OCI-LY3 (cell line): Measurements from ENCODE around the gene TRAF3.

Source experiments
- H2AFZ ChIP-seq: fragments of 200-600, 300-600 bp; shearing (Covaris generic); 2 replicates; pipeline ENCODE4 v1.6.0; 2014; ENCODE audit warnings: antibody characterized with exemption, low read depth, low read length
- H3K27ac ChIP-seq: fragments of 200-600, 300-600 bp; sonication (generic); 2 replicates; pipeline ENCODE4 v1.5.1; 2014; ENCODE audit warnings: mild to moderate bottlenecking, low read length, moderate library complexity, mixed read lengths
- H3K27me3 ChIP-seq: fragments of 200-600, 300-600 bp; sonication (generic); 2 replicates; pipeline ENCODE4 v1.6.1; 2014; ENCODE audit warnings: low read depth, low read length, mixed read lengths
- H3K36me3 ChIP-seq: fragments of 200-600, 300-600 bp; sonication (generic); replicated peaks from 2 replicates; pipeline ENCODE3; 2014; ENCODE audit warnings: low read depth, low read length, mixed read lengths
- H3K4me1 ChIP-seq: fragments of 300-600, 200-600 bp; sonication (generic); 2 replicates; pipeline ENCODE4 v1.6.1; 2014; ENCODE audit warnings: low read length, mixed read lengths
- H3K4me2 ChIP-seq: fragments of 200-600, 300-600 bp; sonication (generic); 2 replicates; pipeline ENCODE4 v1.6.1; 2014; ENCODE audit warnings: low read length, mixed read lengths
- H3K4me3 ChIP-seq: fragments of 300-600, 200-600 bp; sonication (generic); 2 replicates; pipeline ENCODE4 v1.5.1; 2014; ENCODE audit warnings: antibody characterized with exemption, mild to moderate bottlenecking, low read length, moderate library complexity
- H3K79me2 ChIP-seq: fragments of 300-600, 200-600 bp; shearing (Covaris generic); 2 replicates; pipeline ENCODE4 v1.6.1; 2014; ENCODE audit warnings: mild to moderate bottlenecking, low read length, mixed read lengths
- H3K9ac ChIP-seq: fragments of 300-600, 200-600 bp; shearing (Covaris generic); 2 replicates; pipeline ENCODE4 v1.6.0; 2014; ENCODE audit warnings: mild to moderate bottlenecking, low read length, moderate library complexity
- H3K9me3 ChIP-seq: fragments of 200-600, 300-600 bp; shearing (Covaris generic); 2 replicates; pipeline ENCODE4 v1.6.1; 2014; ENCODE audit warnings: low read length, mixed read lengths; ENCODE audit not compliant: insufficient read depth
- H4K20me1 ChIP-seq: fragments of 200-600, 300-600 bp; sonication (generic); 2 replicates; pipeline ENCODE4 v1.6.1; 2016; ENCODE audit warnings: low read length, mixed read lengths; ENCODE audit not compliant: insufficient read depth
- CTCF ChIP-seq: fragments of 200-600, 300-600 bp; sonication (generic); IDR thresholded peaks from 2 replicates; pipeline ENCODE4 v1.5.1; 2014; ENCODE audit warnings: antibody characterized with exemption, low read length, low read depth
- EZH2phosphoT487 ChIP-seq: fragments of 200-600 bp; shearing (Covaris generic); IDR thresholded peaks from 2 replicates; pipeline ENCODE4 v1.6.1; 2018; ENCODE audit warnings: antibody characterized with exemption, mixed run types, low read depth

The TRAF3 gene

GRCh38 chr14:102949062-102949800, 172.0 kb downstream of the TRAF3 start:
- Histone ChIP-seq H3K4me2 (peak overlapping the region; percentile 83), H3K36me3 (no peaks in the 10 kb centered on the region), H3K27me3 (no peaks in the 10 kb centered on the region), H3K4me1 (peaks cover 26% of the 10 kb centered on the region), H2AFZ (peak overlapping the region; percentile 70; the same call in 1 of the 2 replicates), H3K9ac (peak overlapping the region; percentile 21; the same call in 1 of the 2 replicates), H3K4me3 (peak overlapping the region; percentile 54), H3K9me3 (no peaks in the 10 kb centered on the region), H4K20me1 (no peaks in the 10 kb centered on the region), H3K27ac (peak overlapping the region; percentile 33; the same call in 1 of the 2 replicates), H3K79me2 (no peaks in the 10 kb centered on the region)
- no peak for TF ChIP-seq EZH2phosphoT487
- TF ChIP-seq CTCF, result no peak

- peak overlapping the region; percentile 70; the same call in 1 of the 2 replicates for H2AFZ ChIP-seq
- peak overlapping the region; percentile 21; the same call in 1 of the 2 replicates for H3K9ac ChIP-seq
- no peaks in the 10 kb centered on the region for H3K36me3 ChIP-seq
- TF ChIP-seq CTCF, result no peak
- TF ChIP-seq EZH2phosphoT487, result no peak
- H3K79me2 ChIP-seq, result no peaks in the 10 kb centered on the region
- peaks cover 26% of the 10 kb centered on the region for H3K4me1 ChIP-seq
- no peaks in the 10 kb centered on the region for H4K20me1 ChIP-seq
- peak overlapping the region; percentile 83 for H3K4me2 ChIP-seq
- H3K4me3 ChIP-seq, result peak overlapping the region; percentile 54; the same call in 1 of the 2 replicates
- no peaks in the 10 kb centered on the region for H3K27me3 ChIP-seq
- no peak overlapping the region for H3K27ac ChIP-seq
- H3K9me3 ChIP-seq, result no peaks in the 10 kb centered on the region
Measured at GRCh38 chr14:102949801-102950451, 172.7 kb downstream of the TRAF3 start.

GRCh38 chr14:102951034-102951433, 173.8 kb downstream of the TRAF3 start:
- no peaks in the 10 kb centered on the region; the same call in 1 of the 2 replicates for H3K27me3 ChIP-seq
- no peaks in the 10 kb centered on the region for H3K36me3 ChIP-seq
- peaks cover 26% of the 10 kb centered on the region for H3K4me1 ChIP-seq
- no peak overlapping the region for H3K4me2 ChIP-seq
- no peaks in the 10 kb centered on the region for H3K79me2 ChIP-seq
- H4K20me1 ChIP-seq, result no peaks in the 10 kb centered on the region
- no peak overlapping the region for H3K4me3 ChIP-seq
- TF ChIP-seq CTCF (no peak), EZH2phosphoT487 (no peak)
- H3K27ac ChIP-seq, result no peak overlapping the region
- H3K9ac ChIP-seq, result no peak overlapping the region
- no peak overlapping the region for H2AFZ ChIP-seq
- H3K9me3 ChIP-seq, result no peaks in the 10 kb centered on the region

GRCh38 chr14:102951799-102952198, 174.6 kb downstream of the TRAF3 start:
- Histone ChIP-seq H3K27ac (no peak overlapping the region), H3K79me2 (no peaks in the 10 kb centered on the region), H2AFZ (no peak overlapping the region), H3K9ac (no peak overlapping the region), H3K4me3 (no peak overlapping the region), H3K4me2 (no peak overlapping the region), H3K4me1 (peaks cover 21% of the 10 kb centered on the region), H4K20me1 (no peaks in the 10 kb centered on the region), H3K9me3 (no peaks in the 10 kb centered on the region), H3K36me3 (no peaks in the 10 kb centered on the region), H3K27me3 (no peaks in the 10 kb centered on the region; the same call in 1 of the 2 replicates)
- TF ChIP-seq CTCF, result no peak
- no peak for TF ChIP-seq EZH2phosphoT487
